HepG2 (cell line): ENCODE measurements around the gene CHKA. TPM values are rescaled to one million over a fixed set of nuclear protein-coding genes. Genes with fewer than 3 reads are reported as not detected.
A peak's percentile ranks its signal among the peaks of the same experiment; 100 is the strongest.

Experiments
- ATAC-seq: fragments of 200-7000 bp; cut with Tn5 transposase; 3 replicates; pipeline ENCODE4 v1.9.1; 2020; ENCODE audit warnings: mild to moderate bottlenecking, moderate library complexity
- BruUV-seq: library from RNA; stranded (reverse); fragments of 400-500 nt; replicated peaks from 2 replicates; lab custom pipeline; 2021; lab: Mats Ljungman, UMichigan
- CTCF ChIA-PET: fragments of 300-600 bp; formaldehyde crosslinking; extraction: SDS; loops from one replicate; lab custom pipeline; 2021; ENCODE audit warnings: low total read pairs, inconsistent platforms, low intra/inter-chr PET ratio; lab: Yijun Ruan, JAX
- POLR2A ChIA-PET: fragments of 350-600 bp; sonication (Branson Sonifier 250); formaldehyde crosslinking; loops from one replicate; lab custom pipeline; 2020; ENCODE audit warnings: antibody characterized with exemption, inconsistent platforms; lab: Yijun Ruan, JAX
- DNase-seq: peaks from one replicate; pipeline ENCODE4 v3.0.0-alpha.2; 2015; ENCODE audit warnings: low spot score
- FAIRE-seq: peaks from 3 replicates; lab custom pipeline; 2011; peaks lifted over from hg19 to GRCh38; lab: Jason Lieb, UNC
- H2AFZ ChIP-seq: one replicate; pipeline ENCODE4 v1.6.1; 2011; ENCODE audit warnings: low read length, inconsistent platforms
- H3K27ac ChIP-seq: fragments of 300-600 bp; 3 replicates; pipeline ENCODE4 v1.8.0; 2011; ENCODE audit warnings: mixed run types, mild to moderate bottlenecking, mixed read lengths, low read length, inconsistent platforms; ENCODE audit not compliant: insufficient read depth; ENCODE audit errors: extremely low read length
- H3K27me3 ChIP-seq, 2 experiments: fragments of 200-600 bp in 1 of 2; 2 replicates in 1 of 2; 3 replicates in 1 of 2; pipeline versions ENCODE4 v1.6.0 to v1.8.0; 2011; ENCODE audit warnings: low read length in 2 of 2, mild to moderate bottlenecking in 2 of 2, moderate library complexity in 2 of 2, inconsistent platforms in 1 of 2; ENCODE audit not compliant: insufficient read depth in 2 of 2, control insufficient read depth in 1 of 2
- H3K36me3 ChIP-seq, 2 experiments: fragments of 200-600 bp in 1 of 2; replicated peaks in 1 of 2; 2 replicates in 1 of 2; 3 replicates in 1 of 2; pipeline versions ENCODE4 v1.5.1 to v1.8.0; 2011; ENCODE audit warnings: low read length in 2 of 2, inconsistent platforms in 1 of 2; ENCODE audit not compliant: insufficient read depth in 2 of 2, control insufficient read depth in 1 of 2
- H3K4me1 ChIP-seq: 2 replicates; pipeline ENCODE4 v1.5.1; 2012; ENCODE audit warnings: low read length, inconsistent platforms; ENCODE audit not compliant: insufficient read depth
- H3K4me2 ChIP-seq: 2 replicates; pipeline ENCODE4 v1.6.0; 2011; ENCODE audit warnings: low read depth, low read length, inconsistent platforms
- H3K4me3 ChIP-seq, 3 experiments: fragments of 200-600 bp in 1 of 3; sonication (generic), shearing (Covaris generic) in 1 of 3; replicated peaks in 1 of 3; 2 replicates each; pipeline ENCODE4 v1.5.1; 2011 to 2016; ENCODE audit warnings: low read length in 3 of 3, inconsistent platforms in 2 of 3, low read depth in 2 of 3, mild to moderate bottlenecking in 2 of 3, control low read depth in 1 of 3, mixed read lengths in 1 of 3; ENCODE audit not compliant: insufficient read depth in 1 of 3
- H3K79me2 ChIP-seq: one replicate; pipeline ENCODE4 v1.6.1; 2011; ENCODE audit warnings: low read length, inconsistent platforms; ENCODE audit not compliant: insufficient read depth
- H3K9ac ChIP-seq: 2 replicates; pipeline ENCODE4 v1.6.0; 2011; ENCODE audit warnings: mild to moderate bottlenecking, low read depth, low read length, inconsistent platforms; ENCODE audit not compliant: insufficient read depth
- H3K9me3 ChIP-seq: 2 replicates; pipeline ENCODE4 v1.5.1; 2012; ENCODE audit warnings: mild to moderate bottlenecking, low read length
- H4K20me1 ChIP-seq: 2 replicates; pipeline ENCODE4 v1.6.0; 2011; ENCODE audit warnings: inconsistent platforms, mild to moderate bottlenecking, low read length, moderate library complexity; ENCODE audit not compliant: insufficient read depth
- ISL2 ChIP-seq: sonication (generic); formaldehyde crosslinking; IDR thresholded peaks from 2 replicates; pipeline ENCODE4 v1.5.0; 2020; ENCODE audit warnings: missing genetic modification reagents
- KAT8 ChIP-seq: IDR thresholded peaks from 2 replicates; pipeline ENCODE4 v1.6.1; 2016; ENCODE audit warnings: missing genetic modification reagents, missing compliant biosample characterization
- KDM6A ChIP-seq: IDR thresholded peaks from 2 replicates; pipeline ENCODE4 v1.6.1; 2016; ENCODE audit warnings: low read depth
- MTA1 ChIP-seq: sonication (generic); formaldehyde crosslinking; IDR thresholded peaks from 2 replicates; pipeline ENCODE4 v1.4.0; 2020; ENCODE audit warnings: missing genetic modification reagents, mild to moderate bottlenecking, borderline replicate concordance
- NCOA2 ChIP-seq: sonication (generic); formaldehyde crosslinking; IDR thresholded peaks from 2 replicates; pipeline ENCODE4 v1.8.0; 2022; ENCODE audit warnings: inconsistent platforms
- ZBTB7B ChIP-seq: sonication (generic); formaldehyde crosslinking; IDR thresholded peaks from 2 replicates; pipeline ENCODE4 v1.4.0; 2020; ENCODE audit warnings: missing genetic modification reagents
- ZKSCAN1 ChIP-seq: fragments of 150-350 bp; IDR thresholded peaks from 2 replicates; pipeline ENCODE4 v1.6.1; 2014; ENCODE audit warnings: low read length
- ZNF556 ChIP-seq: sonication (generic); formaldehyde crosslinking; IDR thresholded peaks from 2 replicates; pipeline ENCODE4 v1.4.0; 2020; ENCODE audit warnings: mild to moderate bottlenecking, missing genetic modification reagents, borderline replicate concordance
- ZNF788 ChIP-seq: sonication (generic); formaldehyde crosslinking; IDR thresholded peaks from 2 replicates; pipeline ENCODE4 v1.5.0; 2020; ENCODE audit warnings: mild to moderate bottlenecking, missing genetic modification reagents, borderline replicate concordance
- ZNF883 ChIP-seq: sonication (generic); formaldehyde crosslinking; IDR thresholded peaks from 2 replicates; pipeline ENCODE4 v1.5.1; 2020; ENCODE audit warnings: mild to moderate bottlenecking, missing genetic modification reagents; ENCODE audit errors: not compliant biosample characterization
- WGBS: methylation state at CpG from one replicate; pipeline ENCODE4 v1.1.6; 2017; ENCODE audit warnings: low lambda C conversion rate; 5-methylcytosine and 5-hydroxymethylcytosine counted together
- in situ Hi-C: cut with HindIII; loops from 2 replicates; pipeline ENCODE4 v1.10.0; 2017; ENCODE audit warnings: low pct_unique_long_range_greater_than_20kb; ENCODE audit not compliant: extremely low pct_ligation_motif_present
- intact Hi-C: fragments of 100-400 bp; cut with micrococcal nuclease; formaldehyde crosslinking; loops from one replicate; pipeline ENCODE4 v1.10.0; 2022; ENCODE audit not compliant: unreplicated experiment
- polyA plus RNA-seq, 8 experiments: library from polyadenylated mRNA; depleted of rRNA in 3 of 8; stranded (reverse) in 7 of 8; unstranded in 1 of 8; fragments of >200 nt; fragmentation: Illumina TruSeq in 4 of 8; extraction: Trizol in 4 of 8; gene quantifications; 2 replicates each; pipeline versions ENCODE4 v1.2.1 to v1.2.3, GENCODE V29; 2011 to 2016; ENCODE audit warnings: low read depth in 4 of 8, missing spikeins in 1 of 8, mixed read lengths in 1 of 8; ENCODE audit not compliant: insufficient read depth in 1 of 8
- total RNA-seq, 5 experiments: library from RNA; depleted of rRNA; stranded (reverse); fragments of >200 nt; fragmentation: Illumina TruSeq; extraction: Trizol; gene quantifications; 2 replicates each; pipeline ENCODE4 v1.2.3, GENCODE V29; 2016; ENCODE audit warnings: low read depth in 1 of 5
- TF ChIP-seq, protein P1 (sequence below): sonication (generic); formaldehyde crosslinking; conservative IDR thresholded peaks from 2 replicates; pipeline ENCODE4 v1.8.0; 2022; ENCODE audit warnings: missing genetic modification reagents
- TF ChIP-seq, protein P2 (sequence below): IDR thresholded peaks from 2 replicates; pipeline ENCODE4 v1.6.1; 2016; ENCODE audit warnings: missing compliant biosample characterization, missing genetic modification reagents, borderline replicate concordance
- TF ChIP-seq, protein P3 (sequence below): conservative IDR thresholded peaks from 2 replicates; pipeline ENCODE4 v1.6.1; 2018; ENCODE audit warnings: missing genetic modification reagents

Gene CHKA
- total and polyA plus RNA-seq, 2 of the 13 experiments (the other 11 are each of a cell fraction or from before 2014, with no cell fraction given): 71.6 to 92.7 TPM

DNA sequence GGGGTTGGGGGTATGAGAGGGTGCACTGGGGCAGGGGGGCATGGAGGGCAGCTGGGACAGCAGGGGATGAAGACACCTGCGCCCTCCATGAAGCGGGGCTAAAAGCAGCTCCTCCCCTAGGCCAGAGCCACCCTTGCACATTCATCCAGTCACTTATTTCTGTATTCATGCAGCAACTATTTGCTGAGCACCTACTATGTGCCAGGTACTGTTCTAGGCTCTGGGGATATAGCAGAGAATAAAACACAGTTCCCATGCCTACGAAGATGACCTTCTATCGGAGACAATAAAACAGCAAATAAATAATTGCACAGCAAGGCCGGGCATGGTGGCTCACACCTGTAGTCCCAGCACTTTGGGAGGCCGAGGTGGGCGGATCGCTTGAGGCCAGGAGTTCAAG is 105.7 kb downstream of the CHKA start:
- Histone ChIP-seq H3K4me2 (no peak overlapping the region), H3K27ac (no peak overlapping the region), H3K79me2 (no peaks in the 10 kb centered on the region), H3K9me3 (no peaks in the 10 kb centered on the region)
- intact Hi-C loops: no loop called here
- DNase-seq (no peak), ATAC-seq (no peak)
- POLR2A ChIA-PET: no interaction called here
- TF ChIP-seq ZNF788 (CRISPR knock-in tag): no peak
- peak; percentile 88 for TF ChIP-seq ZKSCAN1
- TF ChIP-seq, all 625 proteins: peak for 1
- in situ Hi-C loops: no loop called here
- H3K36me3 ChIP-seq: no peaks in the 10 kb centered on the region
- no TSS peak for BruUV-seq
- WGBS: 95% methylated on average over 8 of the region's 8 CpGs
- no peaks in the 10 kb centered on the region for H3K27me3 ChIP-seq
- H4K20me1 ChIP-seq: no peaks in the 10 kb centered on the region
- H3K9ac ChIP-seq: no peak overlapping the region
- CTCF ChIA-PET: no interaction called here
- FAIRE-seq: no peak
- no peak overlapping the region for H2AFZ ChIP-seq
- peaks cover 93% of the 10 kb centered on the region for H3K4me1 ChIP-seq
- no peak overlapping the region for H3K4me3 ChIP-seq

DNA sequence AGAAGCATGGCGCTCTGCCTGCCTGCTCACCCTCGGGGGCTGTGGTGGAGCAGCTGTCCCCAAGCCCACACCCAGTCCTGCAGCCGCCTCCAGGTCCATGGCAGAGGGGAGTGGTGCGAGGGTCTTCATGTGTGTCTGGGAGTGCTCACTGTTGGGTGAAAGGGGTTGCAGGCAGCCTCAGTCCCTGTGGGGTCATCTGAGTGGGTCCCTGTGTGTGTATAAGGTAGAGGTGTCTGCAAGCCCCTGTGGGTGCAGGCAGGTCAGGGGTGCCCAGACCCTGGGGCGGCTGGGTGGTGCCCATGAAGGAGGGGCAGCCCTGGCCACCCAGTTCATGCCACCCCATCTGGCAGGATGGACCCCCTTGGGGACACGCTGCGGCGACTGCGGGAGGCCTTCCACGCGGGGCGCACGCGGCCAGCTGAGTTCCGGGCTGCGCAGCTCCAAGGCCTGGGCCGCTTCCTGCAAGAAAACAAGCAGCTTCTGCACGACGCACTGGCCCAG is 106.2 kb downstream of the CHKA start:
- Histone ChIP-seq H3K79me2 (no peaks in the 10 kb centered on the region), H3K27me3 (no peaks in the 10 kb centered on the region), H3K4me1 (peaks cover 93% of the 10 kb centered on the region), H3K9me3 (no peaks in the 10 kb centered on the region), H3K36me3 (no peaks in the 10 kb centered on the region), H3K4me3 (no peak overlapping the region), H3K27ac (no peak overlapping the region), H3K4me2 (no peak overlapping the region), H4K20me1 (no peaks in the 10 kb centered on the region), H2AFZ (no peak overlapping the region), H3K9ac (no peak overlapping the region)
- ATAC-seq (no peak), FAIRE-seq (no peak), DNase-seq (no peak)
- no TSS peak for BruUV-seq
- POLR2A ChIA-PET: no interaction called here
- WGBS: 96% methylated on average over 15 of the region's 19 CpGs
- CTCF ChIA-PET: no interaction called here
- in situ Hi-C loops: no loop called here
- intact Hi-C loops: no loop called here
- TF ChIP-seq MTA1 (peak; percentile 32; the same call in 1 of the 2 replicates), ISL2 (CRISPR knock-in tag) (no peak), ZNF556 (CRISPR knock-in tag) (no peak), ZNF883 (CRISPR knock-in tag) (no peak), KAT8 (no peak), ZBTB7B (0 out of 2 replicates have a peak, but pooled peaks have one; percentile 49), KDM6A (CRISPR knock-in tag) (no peak), NCOA2 (no peak)
- TF ChIP-seq, protein P1, sequence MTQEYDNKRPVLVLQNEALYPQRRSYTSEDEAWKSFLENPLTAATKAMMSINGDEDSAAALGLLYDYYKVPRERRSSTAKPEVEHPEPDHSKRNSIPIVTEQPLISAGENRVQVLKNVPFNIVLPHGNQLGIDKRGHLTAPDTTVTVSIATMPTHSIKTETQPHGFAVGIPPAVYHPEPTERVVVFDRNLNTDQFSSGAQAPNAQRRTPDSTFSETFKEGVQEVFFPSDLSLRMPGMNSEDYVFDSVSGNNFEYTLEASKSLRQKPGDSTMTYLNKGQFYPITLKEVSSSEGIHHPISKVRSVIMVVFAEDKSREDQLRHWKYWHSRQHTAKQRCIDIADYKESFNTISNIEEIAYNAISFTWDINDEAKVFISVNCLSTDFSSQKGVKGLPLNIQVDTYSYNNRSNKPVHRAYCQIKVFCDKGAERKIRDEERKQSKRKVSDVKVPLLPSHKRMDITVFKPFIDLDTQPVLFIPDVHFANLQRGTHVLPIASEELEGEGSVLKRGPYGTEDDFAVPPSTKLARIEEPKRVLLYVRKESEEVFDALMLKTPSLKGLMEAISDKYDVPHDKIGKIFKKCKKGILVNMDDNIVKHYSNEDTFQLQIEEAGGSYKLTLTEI (CRISPR knock-in tag): no peak
- TF ChIP-seq, protein P2, sequence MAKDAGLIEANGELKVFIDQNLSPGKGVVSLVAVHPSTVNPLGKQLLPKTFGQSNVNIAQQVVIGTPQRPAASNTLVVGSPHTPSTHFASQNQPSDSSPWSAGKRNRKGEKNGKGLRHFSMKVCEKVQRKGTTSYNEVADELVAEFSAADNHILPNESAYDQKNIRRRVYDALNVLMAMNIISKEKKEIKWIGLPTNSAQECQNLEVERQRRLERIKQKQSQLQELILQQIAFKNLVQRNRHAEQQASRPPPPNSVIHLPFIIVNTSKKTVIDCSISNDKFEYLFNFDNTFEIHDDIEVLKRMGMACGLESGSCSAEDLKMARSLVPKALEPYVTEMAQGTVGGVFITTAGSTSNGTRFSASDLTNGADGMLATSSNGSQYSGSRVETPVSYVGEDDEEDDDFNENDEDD: no peak
- TF ChIP-seq, protein P3, sequence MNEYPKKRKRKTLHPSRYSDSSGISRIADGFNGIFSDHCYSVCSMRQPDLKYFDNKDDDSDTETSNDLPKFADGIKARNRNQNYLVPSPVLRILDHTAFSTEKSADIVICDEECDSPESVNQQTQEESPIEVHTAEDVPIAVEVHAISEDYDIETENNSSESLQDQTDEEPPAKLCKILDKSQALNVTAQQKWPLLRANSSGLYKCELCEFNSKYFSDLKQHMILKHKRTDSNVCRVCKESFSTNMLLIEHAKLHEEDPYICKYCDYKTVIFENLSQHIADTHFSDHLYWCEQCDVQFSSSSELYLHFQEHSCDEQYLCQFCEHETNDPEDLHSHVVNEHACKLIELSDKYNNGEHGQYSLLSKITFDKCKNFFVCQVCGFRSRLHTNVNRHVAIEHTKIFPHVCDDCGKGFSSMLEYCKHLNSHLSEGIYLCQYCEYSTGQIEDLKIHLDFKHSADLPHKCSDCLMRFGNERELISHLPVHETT (CRISPR knock-in tag): no peak
